Vagina (tissue), 2 donors: ENCODE data around the gene APOLD1.

Experiments used
- POLR2A ChIP-seq, 2 donors: fragments of 450-650 bp; IDR thresholded peaks; one replicate each; pipeline ENCODE4 v1.6.1; 2017; ENCODE audit warnings: antibody characterized with exemption in 2 of 2, mild to moderate bottlenecking in 2 of 2, moderate library complexity in 2 of 2
- POLR2AphosphoS5 ChIP-seq, 2 donors: sonication (generic); formaldehyde crosslinking; IDR thresholded peaks; one replicate each; pipeline ENCODE4 v1.9.0; 2017; ENCODE audit warnings: antibody characterized with exemption in 2 of 2, mild to moderate bottlenecking in 2 of 2, low read depth in 1 of 2; ENCODE audit not compliant: insufficient read depth in 1 of 2
- TF ChIP-seq, protein P1 (sequence below), 3 experiments: fragments of 450-650 bp in 2 of 3; fragments of 200-600 bp in 1 of 3; sonication (generic) in 1 of 3; IDR thresholded peaks; one replicate each; pipeline ENCODE4 v1.5.1; 2017 to 2019; ENCODE audit warnings: antibody characterized with exemption in 3 of 3, mild to moderate bottlenecking in 2 of 3, moderate library complexity in 2 of 3

GRCh38 chr12:12811343-12811742 is 25.9 kb downstream of the APOLD1 start:
- TF ChIP-seq, protein P1, sequence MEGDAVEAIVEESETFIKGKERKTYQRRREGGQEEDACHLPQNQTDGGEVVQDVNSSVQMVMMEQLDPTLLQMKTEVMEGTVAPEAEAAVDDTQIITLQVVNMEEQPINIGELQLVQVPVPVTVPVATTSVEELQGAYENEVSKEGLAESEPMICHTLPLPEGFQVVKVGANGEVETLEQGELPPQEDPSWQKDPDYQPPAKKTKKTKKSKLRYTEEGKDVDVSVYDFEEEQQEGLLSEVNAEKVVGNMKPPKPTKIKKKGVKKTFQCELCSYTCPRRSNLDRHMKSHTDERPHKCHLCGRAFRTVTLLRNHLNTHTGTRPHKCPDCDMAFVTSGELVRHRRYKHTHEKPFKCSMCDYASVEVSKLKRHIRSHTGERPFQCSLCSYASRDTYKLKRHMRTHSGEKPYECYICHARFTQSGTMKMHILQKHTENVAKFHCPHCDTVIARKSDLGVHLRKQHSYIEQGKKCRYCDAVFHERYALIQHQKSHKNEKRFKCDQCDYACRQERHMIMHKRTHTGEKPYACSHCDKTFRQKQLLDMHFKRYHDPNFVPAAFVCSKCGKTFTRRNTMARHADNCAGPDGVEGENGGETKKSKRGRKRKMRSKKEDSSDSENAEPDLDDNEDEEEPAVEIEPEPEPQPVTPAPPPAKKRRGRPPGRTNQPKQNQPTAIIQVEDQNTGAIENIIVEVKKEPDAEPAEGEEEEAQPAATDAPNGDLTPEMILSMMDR (IDR thresholded peaks at IDR 0.05): no peak
- TF ChIP-seq POLR2AphosphoS5 (IDR thresholded peaks at IDR 0.05; ENCODE audit: insufficient read depth in 1 of 2, low read depth in 1 of 2) (no peak), POLR2A (IDR thresholded peaks at IDR 0.05) (no peak)
